ENCODE results near the gene NTRK2.

- no peak for TF ChIP-seq RARB (CRISPR knock-in tag; IDR thresholded peaks at IDR 0.05)
- no peak for TF ChIP-seq PPARA (CRISPR knock-in tag; IDR thresholded peaks at IDR 0.05; ENCODE audit: borderline replicate concordance)
- TF ChIP-seq, protein P1, sequence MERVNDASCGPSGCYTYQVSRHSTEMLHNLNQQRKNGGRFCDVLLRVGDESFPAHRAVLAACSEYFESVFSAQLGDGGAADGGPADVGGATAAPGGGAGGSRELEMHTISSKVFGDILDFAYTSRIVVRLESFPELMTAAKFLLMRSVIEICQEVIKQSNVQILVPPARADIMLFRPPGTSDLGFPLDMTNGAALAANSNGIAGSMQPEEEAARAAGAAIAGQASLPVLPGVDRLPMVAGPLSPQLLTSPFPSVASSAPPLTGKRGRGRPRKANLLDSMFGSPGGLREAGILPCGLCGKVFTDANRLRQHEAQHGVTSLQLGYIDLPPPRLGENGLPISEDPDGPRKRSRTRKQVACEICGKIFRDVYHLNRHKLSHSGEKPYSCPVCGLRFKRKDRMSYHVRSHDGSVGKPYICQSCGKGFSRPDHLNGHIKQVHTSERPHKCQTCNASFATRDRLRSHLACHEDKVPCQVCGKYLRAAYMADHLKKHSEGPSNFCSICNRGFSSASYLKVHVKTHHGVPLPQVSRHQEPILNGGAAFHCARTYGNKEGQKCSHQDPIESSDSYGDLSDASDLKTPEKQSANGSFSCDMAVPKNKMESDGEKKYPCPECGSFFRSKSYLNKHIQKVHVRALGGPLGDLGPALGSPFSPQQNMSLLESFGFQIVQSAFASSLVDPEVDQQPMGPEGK (CRISPR knock-in tag; IDR thresholded peaks at IDR 0.05; ENCODE audit: borderline replicate concordance) = no peak
- TF ChIP-seq OSR1 (CRISPR knock-in tag; IDR thresholded peaks at IDR 0.05) = no peak
Observed at GRCh38 chr9:84781458-84781857, 111.9 kb downstream of the NTRK2 start.
